Prostate gland (tissue), 2 donors: ENCODE measurements around the gene STYXL2.

Source experiments
- CTCF ChIP-seq, 4 experiments: fragments of 200-600 bp in 2 of 4; fragments of 450-650 bp in 2 of 4; sonication (generic) in 2 of 4; IDR thresholded peaks; 1 replicate in 3 of 4; 2 replicates in 1 of 4; pipeline ENCODE4 v1.5.1; 2016 to 2019; ENCODE audit warnings: antibody characterized with exemption in 4 of 4, mild to moderate bottlenecking in 2 of 4, moderate library complexity in 2 of 4
- POLR2A ChIP-seq: fragments of 450-650 bp; IDR thresholded peaks from one replicate; pipeline ENCODE4 v1.6.1; 2016; ENCODE audit warnings: antibody characterized with exemption, mild to moderate bottlenecking

- TF ChIP-seq POLR2A (no peak), CTCF (IDR thresholded peaks at IDR 0.05) (no peak)
These were observed 16.7 kb downstream of the STYXL2 start for GRCh38 chr1:167110586-167110985.
